Neural progenitor cell (in vitro differentiated cells): Measurements from ENCODE around the gene MYMK.

Source experiments
- EZH2 ChIP-seq: fragments of 200-600 bp; sonication (generic); IDR thresholded peaks from 2 replicates; pipeline ENCODE4 v1.6.1; 2017; ENCODE audit warnings: antibody characterized with exemption, mild to moderate bottlenecking, moderate library complexity
- TF ChIP-seq, protein P1 (sequence below): fragments of 200-600 bp; sonication (generic); IDR thresholded peaks from 2 replicates; pipeline ENCODE4 v1.5.1; 2017; ENCODE audit warnings: antibody characterized with exemption, mild to moderate bottlenecking

DNA sequence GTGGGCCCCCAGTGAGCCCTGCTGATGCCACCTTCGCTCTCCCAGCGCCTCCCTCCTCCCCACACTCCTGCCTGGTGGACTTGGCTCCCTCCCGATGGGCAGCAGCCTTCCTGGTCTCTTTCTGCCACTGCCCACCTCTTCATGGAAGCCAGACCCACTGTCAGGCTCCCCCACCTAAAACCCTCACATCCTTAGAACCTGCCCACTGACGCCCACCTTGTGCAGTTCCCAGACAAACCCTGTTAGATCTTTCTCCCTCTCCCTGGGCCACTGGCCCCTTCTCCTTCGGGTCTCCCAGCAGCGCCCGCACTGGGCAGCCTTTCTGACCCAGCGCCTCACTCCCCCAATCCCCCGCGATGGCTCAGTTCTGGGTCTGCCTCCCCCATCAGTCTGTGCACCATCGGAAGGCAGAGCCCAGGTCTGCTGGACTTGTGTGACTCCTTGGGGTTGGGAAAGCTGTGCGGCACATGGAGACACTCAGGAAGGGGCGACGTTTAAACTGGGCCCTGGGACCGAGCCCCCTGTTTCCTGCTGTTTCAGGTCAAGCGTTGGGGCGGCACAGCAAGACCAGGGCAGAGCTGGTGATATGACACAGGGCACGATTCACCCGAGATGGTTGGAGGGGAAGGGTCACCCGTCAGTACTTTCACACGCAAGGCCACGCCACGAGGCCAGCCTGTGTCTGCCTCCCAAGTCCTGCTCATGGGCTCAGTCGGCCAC is 17.4 kb downstream of the MYMK start:
- TF ChIP-seq, protein P1, sequence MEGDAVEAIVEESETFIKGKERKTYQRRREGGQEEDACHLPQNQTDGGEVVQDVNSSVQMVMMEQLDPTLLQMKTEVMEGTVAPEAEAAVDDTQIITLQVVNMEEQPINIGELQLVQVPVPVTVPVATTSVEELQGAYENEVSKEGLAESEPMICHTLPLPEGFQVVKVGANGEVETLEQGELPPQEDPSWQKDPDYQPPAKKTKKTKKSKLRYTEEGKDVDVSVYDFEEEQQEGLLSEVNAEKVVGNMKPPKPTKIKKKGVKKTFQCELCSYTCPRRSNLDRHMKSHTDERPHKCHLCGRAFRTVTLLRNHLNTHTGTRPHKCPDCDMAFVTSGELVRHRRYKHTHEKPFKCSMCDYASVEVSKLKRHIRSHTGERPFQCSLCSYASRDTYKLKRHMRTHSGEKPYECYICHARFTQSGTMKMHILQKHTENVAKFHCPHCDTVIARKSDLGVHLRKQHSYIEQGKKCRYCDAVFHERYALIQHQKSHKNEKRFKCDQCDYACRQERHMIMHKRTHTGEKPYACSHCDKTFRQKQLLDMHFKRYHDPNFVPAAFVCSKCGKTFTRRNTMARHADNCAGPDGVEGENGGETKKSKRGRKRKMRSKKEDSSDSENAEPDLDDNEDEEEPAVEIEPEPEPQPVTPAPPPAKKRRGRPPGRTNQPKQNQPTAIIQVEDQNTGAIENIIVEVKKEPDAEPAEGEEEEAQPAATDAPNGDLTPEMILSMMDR, result no peak
- no peak for TF ChIP-seq EZH2
